ENCODE results near the gene OPALIN.

The OPALIN gene

DNA sequence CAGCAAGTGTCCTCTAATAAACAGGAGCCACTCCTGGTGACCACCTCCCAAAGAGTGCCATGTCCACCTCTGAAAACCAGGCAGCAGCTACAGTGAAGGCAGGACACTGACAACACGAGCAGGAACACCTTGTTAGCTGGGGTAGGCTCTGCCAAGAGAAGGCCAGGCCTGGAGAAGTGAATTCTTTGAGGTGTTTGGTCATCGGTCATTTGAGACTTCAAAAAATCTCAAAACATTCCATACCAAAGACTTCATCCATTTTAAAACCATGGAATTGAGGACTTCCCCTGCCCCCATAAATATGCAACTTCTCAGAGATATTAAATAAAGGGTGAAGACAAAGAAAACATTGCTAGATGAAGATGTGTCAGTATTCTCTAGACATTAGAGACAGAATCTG is 28.4 kb upstream of the OPALIN start:
- Histone ChIP-seq H3K79me1 (ENCODE audit: low read depth, low read length) (no peaks in the 10 kb centered on the region), H3K4me2 (ENCODE audit: insufficient read depth, low read length, poor library complexity, severe bottlenecking) (no peak overlapping the region), H4K91ac (ENCODE audit: low read depth, low read length, poor library complexity) (no peak overlapping the region), H2BK12ac (ENCODE audit: low read length) (no peak overlapping the region), H2BK15ac (ENCODE audit: low read length) (no peak overlapping the region), H4K8ac (ENCODE audit: low read depth, low read length) (no peak overlapping the region), H3K18ac (ENCODE audit: low read length) (no peak overlapping the region), H3K4me1 (ENCODE audit: control insufficient read depth in 2 of 2, insufficient read depth in 1 of 2, low read depth in 1 of 2, low read length in 2 of 2) (no peaks in the 10 kb centered on the region), H3K9ac (ENCODE audit: low read depth, low read length, poor library complexity) (no peak overlapping the region), H3K14ac (ENCODE audit: low read length) (no peak overlapping the region), H3K4ac (ENCODE audit: low read length) (no peak overlapping the region), H2BK120ac (ENCODE audit: low read depth, low read length) (no peak overlapping the region), H3K9me3 (replicated peaks in 1 of 2; ENCODE audit: control insufficient read depth in 2 of 2, insufficient read depth in 1 of 2, low read depth in 1 of 2, low read length in 2 of 2) (no peaks in the 10 kb centered on the region), H3K36me3 (replicated peaks in 1 of 2; ENCODE audit: control insufficient read depth in 2 of 2, insufficient read depth in 2 of 2, low read length in 2 of 2) (no peaks in the 10 kb centered on the region), H3K27me3 (ENCODE audit: control insufficient read depth in 3 of 3, insufficient read depth in 3 of 3, low read depth in 1 of 3, low read length in 3 of 3) (peaks cover 0 to 12% (median 0%) of the 10 kb centered on the region in 3 experiments), H2AK5ac (ENCODE audit: low read depth, low read length) (no peak overlapping the region), H3K23ac (ENCODE audit: low read depth, low read length, poor library complexity) (no peak overlapping the region), H2AFZ (ENCODE audit: low read length) (no peak overlapping the region), H2BK5ac (ENCODE audit: low read length) (no peak overlapping the region), H3K27ac (replicated peaks; ENCODE audit: low read length) (no peak overlapping the region), H3K4me3 (ENCODE audit: low read length in 2 of 2) (no peak overlapping the region)
- WGBS, 2 donors (ENCODE audit: extremely low coverage in 2 of 2, insufficient read length in 2 of 2, insufficient replicate concordance in 1 of 2), result no CpG with 5 or more reads among the region's 2 CpGs
- no peak for DNase-seq (ENCODE audit: low spot score)

DNA sequence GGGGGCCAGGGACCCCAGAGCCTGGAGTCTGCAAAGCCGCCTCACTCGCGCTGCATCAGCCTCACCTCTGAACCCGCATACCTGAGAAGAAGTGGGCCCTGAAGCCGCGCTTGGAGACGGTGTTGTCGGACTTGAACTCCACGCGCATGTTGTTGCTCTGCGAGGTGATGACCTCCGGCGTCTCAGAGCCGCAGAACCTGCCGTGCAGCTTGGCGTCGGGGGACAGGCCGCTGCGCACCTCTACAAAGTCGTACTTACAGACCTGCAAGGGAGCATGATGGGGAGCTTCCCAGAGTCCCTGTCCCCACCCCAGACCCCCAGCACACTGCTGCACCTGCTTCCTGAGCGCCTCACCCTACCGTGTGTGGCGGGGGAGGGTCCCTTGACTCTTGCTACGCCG is 25.7 kb upstream of the OPALIN start:
- no peak overlapping the region for H3K9ac ChIP-seq (ENCODE audit: low read depth, low read length, poor library complexity)
- no peaks in the 10 kb centered on the region for H3K36me3 ChIP-seq (replicated peaks in 1 of 2; ENCODE audit: control insufficient read depth in 2 of 2, insufficient read depth in 2 of 2, low read length in 2 of 2)
- H3K4me2 ChIP-seq (ENCODE audit: insufficient read depth, low read length, poor library complexity, severe bottlenecking), result no peak overlapping the region
- no peaks in the 10 kb centered on the region for H3K4me1 ChIP-seq (ENCODE audit: control insufficient read depth in 2 of 2, insufficient read depth in 1 of 2, low read depth in 1 of 2, low read length in 2 of 2)
- no CpG with 5 or more reads among the region's 25 CpGs for WGBS, 2 donors (ENCODE audit: extremely low coverage in 2 of 2, insufficient read length in 2 of 2, insufficient replicate concordance in 1 of 2)
- H3K79me1 ChIP-seq (ENCODE audit: low read depth, low read length), result no peaks in the 10 kb centered on the region
- H3K27ac ChIP-seq (replicated peaks; ENCODE audit: low read length), result no peak overlapping the region
- peak overlapping the region; percentile 8 for H3K18ac ChIP-seq (ENCODE audit: low read length)
- no peak overlapping the region for H2AFZ ChIP-seq (ENCODE audit: low read length)
- no peak overlapping the region for H3K23ac ChIP-seq (ENCODE audit: low read depth, low read length, poor library complexity)
- no peak overlapping the region for H3K14ac ChIP-seq (ENCODE audit: low read length)
- H3K9me3 ChIP-seq (replicated peaks in 1 of 2; ENCODE audit: control insufficient read depth in 2 of 2, insufficient read depth in 1 of 2, low read depth in 1 of 2, low read length in 2 of 2), result no peaks in the 10 kb centered on the region
- no peak overlapping the region for H3K4ac ChIP-seq (ENCODE audit: low read length)
- no peak overlapping the region for H2BK120ac ChIP-seq (ENCODE audit: low read depth, low read length)
- no peak overlapping the region for H2BK12ac ChIP-seq (ENCODE audit: low read length)
- no peak overlapping the region for H3K4me3 ChIP-seq (ENCODE audit: low read length in 2 of 2)
- no peak overlapping the region for H2AK5ac ChIP-seq (ENCODE audit: low read depth, low read length)
- no peak for DNase-seq (ENCODE audit: low spot score)
- peak overlapping the region; percentile 48 for H2BK5ac ChIP-seq (ENCODE audit: low read length)
- no peak overlapping the region for H4K8ac ChIP-seq (ENCODE audit: low read depth, low read length)
- H2BK15ac ChIP-seq (ENCODE audit: low read length), result no peak overlapping the region
- peaks cover 0 to 12% (median 0%) of the 10 kb centered on the region in 3 experiments for H3K27me3 ChIP-seq (ENCODE audit: control insufficient read depth in 3 of 3, insufficient read depth in 3 of 3, low read depth in 1 of 3, low read length in 3 of 3)
- H4K91ac ChIP-seq (ENCODE audit: low read depth, low read length, poor library complexity), result no peak overlapping the region

DNA sequence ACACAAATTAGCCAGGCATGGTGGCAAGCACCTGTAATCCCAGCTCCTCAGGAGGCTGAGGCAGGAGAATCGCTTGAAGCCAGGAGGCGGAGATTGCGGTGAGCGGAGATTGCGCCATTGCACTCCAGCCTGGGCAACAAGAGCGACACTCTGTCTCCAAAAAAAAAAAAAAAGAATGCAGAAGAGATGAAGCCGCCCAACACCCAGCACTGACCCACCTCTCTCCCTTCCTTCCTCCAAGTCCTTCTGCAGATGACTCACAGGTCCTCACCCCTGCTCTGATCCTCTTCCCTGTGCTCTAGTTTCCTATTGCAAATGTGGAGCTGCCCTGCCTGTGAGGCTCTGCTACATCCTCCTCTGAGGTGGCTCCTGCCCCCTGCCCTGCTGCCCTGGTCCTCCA is 22.0 kb upstream of the OPALIN start:
- Histone ChIP-seq H3K27me3 (ENCODE audit: control insufficient read depth in 3 of 3, insufficient read depth in 3 of 3, low read depth in 1 of 3, low read length in 3 of 3) (peaks cover 0 to 3% (median 0%) of the 10 kb centered on the region in 3 experiments), H2AK5ac (ENCODE audit: low read depth, low read length) (no peak overlapping the region), H3K9me3 (replicated peaks in 1 of 2; ENCODE audit: control insufficient read depth in 2 of 2, insufficient read depth in 1 of 2, low read depth in 1 of 2, low read length in 2 of 2) (no peaks in the 10 kb centered on the region), H2BK120ac (ENCODE audit: low read depth, low read length) (no peak overlapping the region), H2BK12ac (ENCODE audit: low read length) (peak overlapping the region; percentile 42), H3K23ac (ENCODE audit: low read depth, low read length, poor library complexity) (peak overlapping the region; percentile 36), H4K91ac (ENCODE audit: low read depth, low read length, poor library complexity) (no peak overlapping the region), H3K9ac (ENCODE audit: low read depth, low read length, poor library complexity) (no peak overlapping the region), H4K8ac (ENCODE audit: low read depth, low read length) (no peak overlapping the region), H3K79me1 (ENCODE audit: low read depth, low read length) (no peaks in the 10 kb centered on the region), H3K14ac (ENCODE audit: low read length) (no peak overlapping the region), H3K4me3 (ENCODE audit: low read length in 2 of 2) (no peak overlapping the region), H3K18ac (ENCODE audit: low read length) (peak overlapping the region; percentile 72), H2BK15ac (ENCODE audit: low read length) (no peak overlapping the region), H2AFZ (ENCODE audit: low read length) (no peak overlapping the region), H3K4me2 (ENCODE audit: insufficient read depth, low read length, poor library complexity, severe bottlenecking) (no peak overlapping the region), H3K4ac (ENCODE audit: low read length) (no peak overlapping the region), H2BK5ac (ENCODE audit: low read length) (no peak overlapping the region), H3K27ac (replicated peaks; ENCODE audit: low read length) (no peak overlapping the region), H3K36me3 (replicated peaks in 1 of 2; ENCODE audit: control insufficient read depth in 2 of 2, insufficient read depth in 2 of 2, low read length in 2 of 2) (no peaks in the 10 kb centered on the region), H3K4me1 (ENCODE audit: control insufficient read depth in 2 of 2, insufficient read depth in 1 of 2, low read depth in 1 of 2, low read length in 2 of 2) (peaks cover 0 to 9% of the 10 kb centered on the region in 2 donors)
- no peak for DNase-seq (ENCODE audit: low spot score)
- no CpG with 5 or more reads among the region's 7 CpGs for WGBS, 2 donors (ENCODE audit: extremely low coverage in 2 of 2, insufficient read length in 2 of 2, insufficient replicate concordance in 1 of 2)

DNA sequence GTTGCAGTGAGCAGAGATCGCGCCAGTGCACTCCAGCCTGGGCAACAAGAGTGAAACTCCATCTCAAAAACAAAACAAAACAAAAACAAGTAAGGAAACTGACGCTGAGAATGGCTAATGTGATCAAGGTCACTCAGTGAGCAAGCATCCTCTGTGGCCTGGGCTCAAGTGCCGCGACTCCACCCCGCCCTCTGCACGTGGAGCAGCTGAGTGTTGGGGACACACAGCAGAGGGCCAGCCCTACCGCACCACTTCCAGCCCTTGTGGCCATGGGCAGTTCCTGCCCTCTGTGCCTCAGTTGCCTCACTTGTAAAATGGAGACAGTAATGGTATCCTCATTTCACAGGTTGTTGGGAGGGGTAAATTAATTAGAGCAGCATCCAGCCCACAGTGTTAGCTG is 21.0 kb upstream of the OPALIN start:
- H2AFZ ChIP-seq (ENCODE audit: low read length), result no peak overlapping the region

More for the DNA sequence above, 21.0 kb upstream of the OPALIN start:
- H3K9me3 ChIP-seq (replicated peaks in 1 of 2; ENCODE audit: control insufficient read depth in 2 of 2, insufficient read depth in 1 of 2, low read depth in 1 of 2, low read length in 2 of 2), result no peaks in the 10 kb centered on the region
- no peak overlapping the region for H3K23ac ChIP-seq (ENCODE audit: low read depth, low read length, poor library complexity)
- H3K36me3 ChIP-seq (replicated peaks in 1 of 2; ENCODE audit: control insufficient read depth in 2 of 2, insufficient read depth in 2 of 2, low read length in 2 of 2), result no peaks in the 10 kb centered on the region
- no peak overlapping the region for H2AK5ac ChIP-seq (ENCODE audit: low read depth, low read length)
- H3K4ac ChIP-seq (ENCODE audit: low read length), result no peak overlapping the region
- H3K27me3 ChIP-seq (ENCODE audit: control insufficient read depth in 3 of 3, insufficient read depth in 3 of 3, low read depth in 1 of 3, low read length in 3 of 3), result peaks cover 0 to 3% (median 0%) of the 10 kb centered on the region in 3 experiments
- no peak overlapping the region for H2BK12ac ChIP-seq (ENCODE audit: low read length)
- H3K14ac ChIP-seq (ENCODE audit: low read length), result no peak overlapping the region
- no peaks in the 10 kb centered on the region for H3K79me1 ChIP-seq (ENCODE audit: low read depth, low read length)
- H4K91ac ChIP-seq (ENCODE audit: low read depth, low read length, poor library complexity), result no peak overlapping the region
- H2BK15ac ChIP-seq (ENCODE audit: low read length), result no peak overlapping the region
- no peak overlapping the region for H3K4me3 ChIP-seq (ENCODE audit: low read length in 2 of 2)
- H4K8ac ChIP-seq (ENCODE audit: low read depth, low read length), result no peak overlapping the region
- no peak overlapping the region for H2BK5ac ChIP-seq (ENCODE audit: low read length)
- H3K9ac ChIP-seq (ENCODE audit: low read depth, low read length, poor library complexity), result peak overlapping the region; percentile 30
- H3K18ac ChIP-seq (ENCODE audit: low read length), result no peak overlapping the region
- H3K4me2 ChIP-seq (ENCODE audit: insufficient read depth, low read length, poor library complexity, severe bottlenecking), result no peak overlapping the region
- WGBS, 2 donors (ENCODE audit: extremely low coverage in 2 of 2, insufficient read length in 2 of 2, insufficient replicate concordance in 1 of 2), result no CpG with 5 or more reads among the region's 8 CpGs
- no peak for DNase-seq (ENCODE audit: low spot score)
- no peak overlapping the region for H3K27ac ChIP-seq (replicated peaks; ENCODE audit: low read length)
- peaks cover 0 to 9% of the 10 kb centered on the region in 2 donors for H3K4me1 ChIP-seq (ENCODE audit: control insufficient read depth in 2 of 2, insufficient read depth in 1 of 2, low read depth in 1 of 2, low read length in 2 of 2)
- H2BK120ac ChIP-seq (ENCODE audit: low read depth, low read length), result no peak overlapping the region
